NCI-H187 (cell line): ENCODE measurements around the gene KCTD6.

Experiments used
- DNase-seq, 2 experiments: peaks; one replicate each; lab custom pipeline; 2025; lab: John Stamatoyannopoulos, UW

KCTD6 gene

DNA sequence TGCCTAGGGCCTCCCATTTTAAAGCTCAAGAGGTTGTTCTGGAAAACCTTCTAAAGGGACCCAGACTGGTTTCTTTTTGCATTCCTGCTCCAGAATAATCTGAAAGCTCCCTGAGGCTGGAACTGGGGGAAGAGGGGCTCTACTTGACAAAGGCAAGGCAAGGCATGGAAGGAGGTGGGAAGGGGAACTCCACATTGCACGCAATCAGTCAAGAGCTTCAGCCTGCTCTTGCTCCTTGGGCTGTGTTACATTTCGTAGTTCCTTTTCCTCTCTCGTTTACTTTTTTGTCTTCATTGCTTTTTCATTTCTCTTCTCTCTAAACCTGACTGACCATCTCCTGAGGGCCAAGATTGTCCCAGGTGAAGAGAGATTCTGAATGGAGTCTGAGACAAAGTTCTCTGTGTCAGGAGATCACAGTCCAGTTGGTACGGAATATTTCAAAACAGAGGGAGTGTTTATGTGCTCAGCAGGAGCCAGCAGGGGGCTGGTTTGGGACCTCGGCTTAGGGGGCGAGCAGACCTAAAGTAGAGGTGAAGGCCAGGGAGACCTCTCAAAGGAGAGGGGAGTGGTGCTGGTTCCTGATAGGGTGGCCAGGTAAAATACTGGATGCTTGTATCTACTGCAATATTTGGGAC is 6.0 kb upstream of the KCTD6 start:
- DNase-seq = no peak

DNA sequence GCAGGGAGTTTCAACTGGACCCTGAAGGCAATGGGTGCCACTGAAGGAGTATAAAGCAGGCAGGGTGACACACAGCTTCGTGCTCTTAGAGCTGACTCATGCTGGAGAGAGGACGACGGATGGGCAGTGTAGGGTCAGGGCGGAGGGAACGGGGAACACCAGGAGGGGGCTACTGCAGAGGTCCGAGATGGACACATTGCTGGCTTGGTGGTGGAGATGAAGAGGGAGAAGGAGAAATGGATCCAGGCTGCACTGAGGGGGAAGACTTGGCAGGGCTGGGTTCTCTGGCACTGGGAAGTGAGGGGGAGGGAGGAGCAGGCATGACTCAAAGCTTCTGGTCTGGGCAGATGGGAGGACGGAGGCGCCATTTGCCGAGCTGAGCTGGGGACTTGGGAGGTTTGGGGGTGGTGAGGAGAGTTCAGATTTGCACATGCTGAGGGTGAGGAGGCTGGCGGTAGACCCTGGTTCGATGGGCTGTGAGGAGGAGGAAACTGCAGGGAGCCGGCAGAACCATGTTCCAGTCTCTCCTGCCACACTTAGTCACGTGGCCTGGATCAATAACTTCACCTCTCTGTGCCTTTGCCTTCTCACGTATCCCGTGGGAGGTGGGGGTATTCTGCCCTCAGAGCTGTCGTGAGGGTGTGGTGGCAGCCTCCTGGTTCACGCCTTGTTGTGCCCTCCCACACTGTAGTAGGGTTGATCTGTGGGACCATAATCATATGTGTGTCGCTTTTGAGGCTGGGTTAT is 4.6 kb upstream of the KCTD6 start:
- DNase-seq = no peak

DNA sequence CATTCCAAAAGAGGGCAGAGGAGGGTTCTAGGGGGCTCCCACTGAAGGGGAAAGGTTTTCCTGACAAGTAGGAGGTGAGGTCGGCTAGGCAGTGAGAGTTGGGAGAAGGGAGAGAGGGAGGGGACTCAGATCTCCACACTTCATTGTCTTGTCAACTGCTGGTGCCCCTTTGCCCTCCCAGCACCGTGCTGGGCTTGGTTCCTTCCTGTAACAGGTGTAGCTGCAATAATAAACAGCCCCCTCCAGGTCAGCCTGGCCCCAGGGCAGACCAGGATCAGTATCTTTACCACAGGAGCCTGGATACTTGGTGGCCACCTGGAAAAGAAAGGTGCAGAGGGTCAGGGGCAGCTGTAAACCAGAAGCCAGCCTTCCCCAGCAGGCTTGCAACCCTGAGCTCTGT is 2.9 kb upstream of the KCTD6 start:
- no peak for DNase-seq

DNA sequence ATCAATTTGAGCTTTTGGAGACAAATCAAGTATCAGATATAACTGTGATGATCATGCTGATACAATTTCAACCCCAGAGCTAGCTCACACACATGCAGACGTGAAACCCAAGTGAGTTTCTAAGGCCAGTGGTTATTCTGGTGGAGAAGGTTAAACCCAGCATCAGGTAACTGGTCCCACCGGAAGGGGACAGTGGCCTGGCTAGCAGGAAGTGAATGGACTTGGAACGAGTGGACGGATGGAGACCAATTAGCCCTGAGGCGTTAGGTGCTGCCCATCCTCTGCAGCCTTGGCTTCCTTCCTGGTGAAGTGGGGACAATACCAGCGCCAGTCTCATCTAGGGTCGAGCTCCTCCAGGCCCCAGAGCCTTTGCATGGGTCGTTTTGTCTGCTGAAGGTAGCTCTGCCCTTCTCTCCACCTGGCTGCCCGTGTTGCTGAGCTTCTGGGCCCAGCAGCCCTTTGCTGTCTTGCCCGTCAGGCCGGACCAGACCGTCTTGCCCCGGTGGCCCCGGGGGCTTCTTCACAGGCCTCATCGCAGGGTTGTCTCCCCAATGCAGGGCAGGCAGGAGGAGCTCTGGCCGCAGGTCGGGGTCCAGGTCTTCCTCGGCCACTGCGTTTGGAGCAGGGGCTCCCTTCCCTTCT is 915 bp upstream of the KCTD6 start:
- no peak for DNase-seq

DNA sequence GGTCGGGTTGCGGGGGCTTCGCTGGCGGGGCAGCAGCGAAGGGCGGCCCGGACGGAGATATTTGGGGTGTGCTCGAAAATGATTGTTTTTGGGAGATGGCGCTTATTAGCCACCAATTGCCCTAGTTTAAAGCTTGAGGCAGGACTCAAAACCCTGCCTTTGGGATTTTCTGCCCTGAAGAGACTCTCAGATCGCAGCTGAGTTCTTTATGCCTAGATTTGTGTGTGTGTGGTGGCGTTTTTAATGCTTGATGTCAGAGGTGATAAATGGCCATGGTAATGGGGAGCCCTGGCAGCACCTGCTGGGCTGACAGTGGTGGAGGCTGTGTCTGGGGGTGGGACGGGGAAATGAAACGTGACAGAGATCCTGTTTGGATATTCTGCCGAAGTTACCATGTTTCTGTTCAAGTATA is 604 bp downstream of the KCTD6 start:
- peak in 1 of 2 experiments; percentile 14 for DNase-seq

DNA sequence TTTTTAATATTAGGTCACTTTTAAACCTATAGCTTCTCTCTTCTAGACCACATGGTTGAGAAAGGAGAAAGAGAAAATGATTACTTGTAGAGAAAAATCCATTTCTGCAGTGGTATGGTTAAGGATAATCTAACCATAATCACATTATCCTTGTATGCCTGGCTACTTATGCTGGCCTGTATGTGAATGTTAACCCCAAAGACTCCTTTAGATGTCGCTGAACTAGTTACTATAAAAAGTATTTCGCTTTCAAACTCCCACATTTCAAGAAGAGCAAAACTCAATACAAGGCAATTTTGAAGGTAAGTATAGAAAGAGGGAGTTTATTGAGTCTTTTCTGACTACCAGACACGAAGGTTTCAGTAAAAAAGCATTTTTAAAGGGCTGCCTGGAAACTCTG is 2.2 kb downstream of the KCTD6 start:
- DNase-seq = no peak

DNA sequence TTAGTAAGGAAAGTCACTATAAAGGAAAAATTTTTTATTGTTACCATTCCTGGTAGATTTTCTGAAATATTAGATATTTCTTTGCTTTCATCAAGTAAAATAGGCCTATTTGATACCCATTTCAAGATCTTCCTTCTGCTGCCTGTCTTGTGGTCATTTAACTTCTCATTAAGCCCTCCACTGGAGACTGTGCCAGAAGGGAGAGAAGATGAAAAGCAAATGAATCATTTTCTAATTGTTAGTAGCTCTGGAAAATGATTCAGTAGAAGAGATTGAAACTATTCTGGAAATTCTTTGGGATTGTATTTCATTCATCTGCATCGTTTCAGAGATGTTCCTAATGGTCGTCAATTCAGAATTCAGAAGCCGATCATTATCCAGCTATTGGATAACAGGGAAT is 3.2 kb downstream of the KCTD6 start:
- DNase-seq = no peak

DNA sequence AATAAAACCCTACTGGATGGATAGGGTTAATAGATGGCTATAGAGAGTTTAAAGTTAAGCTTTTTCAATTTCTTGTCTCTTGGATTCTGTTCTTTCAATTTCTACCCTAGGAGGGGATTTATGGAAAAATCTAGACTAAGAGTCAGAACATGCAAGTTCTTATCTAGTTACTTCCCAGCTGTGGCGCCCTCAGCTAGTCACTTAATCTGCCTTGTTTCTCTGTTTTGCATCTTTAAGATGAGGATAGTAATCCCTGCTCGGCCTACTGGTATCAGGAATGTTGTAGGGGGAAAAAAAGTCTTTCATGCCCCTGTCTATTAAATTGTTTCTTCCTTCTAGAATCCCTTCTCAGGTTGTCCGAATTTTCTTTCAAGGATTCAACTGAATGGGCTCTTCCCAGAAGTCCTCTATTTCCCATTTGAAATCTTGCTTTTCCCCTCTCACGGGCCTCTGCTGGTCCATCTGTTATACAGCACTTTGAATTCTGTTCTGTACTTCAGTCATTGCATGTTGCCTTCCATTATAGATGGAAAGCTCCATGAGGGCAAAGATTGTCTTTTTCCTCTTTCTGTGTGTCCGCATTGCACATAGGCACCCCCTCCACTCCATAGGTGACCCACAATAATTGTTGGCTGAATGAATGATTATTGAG is 4.4 kb downstream of the KCTD6 start:
- DNase-seq = no peak

DNA sequence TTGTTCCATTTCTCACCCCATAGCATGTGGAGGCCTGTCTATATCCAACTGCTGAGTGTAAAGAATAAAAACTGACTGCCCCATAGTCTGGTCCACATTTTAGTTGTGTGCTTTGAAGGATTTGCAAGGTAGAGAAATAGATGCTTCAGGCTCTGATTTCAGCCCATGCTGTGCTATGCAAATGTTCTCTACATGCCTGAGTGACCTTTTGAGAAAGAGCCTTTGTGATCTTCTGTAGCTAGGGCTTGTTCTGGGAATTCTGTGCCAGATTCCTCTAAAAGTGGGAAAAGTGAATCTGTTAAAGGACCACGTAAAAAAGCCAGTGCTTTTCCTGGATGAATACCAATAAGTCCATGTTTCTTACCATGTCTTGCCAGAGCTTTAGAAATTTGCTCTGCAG is 5.2 kb downstream of the KCTD6 start:
- peak in 1 of 2 experiments; percentile 7 for DNase-seq

DNA sequence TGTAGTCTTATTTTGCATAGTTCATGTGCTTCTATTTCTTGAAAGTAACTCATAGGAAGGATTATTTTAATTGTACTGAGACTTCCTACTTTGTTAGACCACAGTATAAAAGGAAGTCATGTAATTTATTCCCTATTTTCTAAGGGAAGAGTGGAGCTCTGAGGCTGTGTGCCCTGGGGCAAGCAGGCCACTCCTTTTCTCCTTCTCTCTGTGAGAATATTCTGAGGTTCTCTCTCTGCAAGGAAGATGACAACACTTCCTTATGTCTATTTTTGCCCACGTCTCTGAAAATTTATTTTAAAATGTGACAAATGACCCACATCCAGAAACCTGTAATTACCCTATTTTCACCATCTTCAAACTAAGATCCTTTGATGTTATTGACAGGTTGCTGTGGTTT is 11.0 kb downstream of the KCTD6 start:
- no peak for DNase-seq

DNA sequence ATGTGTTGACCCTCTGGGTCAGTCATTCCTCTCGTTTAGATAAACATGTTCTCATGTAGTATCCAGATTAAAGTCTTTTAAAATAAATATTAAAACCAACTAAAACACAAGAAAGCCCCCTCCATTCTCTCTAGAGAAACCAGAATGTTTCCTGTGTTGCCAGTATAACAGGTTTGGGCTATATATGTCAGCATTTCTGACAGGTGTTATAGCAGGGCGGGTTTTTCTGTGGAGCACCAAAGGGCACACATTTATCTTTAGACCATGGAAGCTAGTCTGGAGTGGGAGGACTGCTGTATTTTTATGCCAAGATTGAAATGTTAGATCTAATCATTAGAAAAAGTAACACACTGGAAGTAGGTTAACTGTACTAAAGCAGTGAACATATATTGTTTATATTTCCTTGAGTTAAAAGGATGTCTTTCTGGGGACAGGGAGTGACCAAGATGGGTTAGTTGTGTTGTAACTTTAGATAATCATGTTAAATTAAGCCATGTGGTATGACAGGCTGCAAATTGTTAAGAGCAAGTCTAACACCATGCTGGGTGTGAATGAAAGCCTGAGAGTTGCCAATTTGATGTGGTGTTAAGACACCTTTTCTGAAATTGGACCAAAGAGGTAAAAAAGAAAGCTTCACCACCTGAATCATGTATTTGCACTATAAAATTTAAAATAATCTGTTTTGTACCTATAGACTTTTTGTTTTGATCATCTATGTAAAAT is 15.6 kb downstream of the KCTD6 start:
- no peak for DNase-seq

DNA sequence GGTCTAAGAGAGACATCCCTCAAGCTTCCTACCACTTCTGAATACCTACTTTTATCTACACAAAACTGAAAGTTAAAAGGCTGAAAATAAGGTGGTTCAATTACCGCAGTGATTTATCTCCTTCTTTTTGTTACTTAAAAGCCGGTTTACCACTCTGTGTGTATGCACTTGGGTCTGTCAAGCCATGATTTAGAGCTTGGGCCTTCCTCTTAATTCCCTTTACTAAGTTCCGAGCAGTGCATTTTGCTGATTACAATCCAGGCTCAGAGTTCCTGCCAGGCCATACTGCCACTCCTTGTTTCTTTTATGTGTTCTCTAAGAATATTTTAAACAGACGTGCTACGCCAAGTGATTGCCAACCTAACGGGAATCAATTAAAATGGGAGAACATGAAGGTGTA is 16.5 kb downstream of the KCTD6 start:
- no peak for DNase-seq

DNA sequence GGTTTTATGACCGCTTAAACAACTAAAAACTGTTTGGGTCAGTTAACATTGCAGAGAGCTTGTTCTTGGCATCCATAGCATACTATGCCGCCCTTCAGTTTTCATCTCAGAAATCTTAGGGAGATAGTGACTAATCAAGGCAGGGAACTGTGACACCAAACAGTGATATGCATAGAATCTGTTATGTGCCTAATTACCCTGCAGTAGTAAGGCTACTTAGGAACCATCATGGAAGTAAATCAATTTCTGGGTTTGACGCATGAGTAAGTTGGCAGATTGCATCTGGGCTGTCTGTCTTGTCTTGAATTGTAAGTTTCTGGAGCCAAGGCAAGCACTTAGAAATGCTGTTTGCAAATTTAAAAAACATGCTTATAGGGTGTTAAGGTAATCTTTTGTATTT is 22.5 kb downstream of the KCTD6 start:
- no peak for DNase-seq

DNA sequence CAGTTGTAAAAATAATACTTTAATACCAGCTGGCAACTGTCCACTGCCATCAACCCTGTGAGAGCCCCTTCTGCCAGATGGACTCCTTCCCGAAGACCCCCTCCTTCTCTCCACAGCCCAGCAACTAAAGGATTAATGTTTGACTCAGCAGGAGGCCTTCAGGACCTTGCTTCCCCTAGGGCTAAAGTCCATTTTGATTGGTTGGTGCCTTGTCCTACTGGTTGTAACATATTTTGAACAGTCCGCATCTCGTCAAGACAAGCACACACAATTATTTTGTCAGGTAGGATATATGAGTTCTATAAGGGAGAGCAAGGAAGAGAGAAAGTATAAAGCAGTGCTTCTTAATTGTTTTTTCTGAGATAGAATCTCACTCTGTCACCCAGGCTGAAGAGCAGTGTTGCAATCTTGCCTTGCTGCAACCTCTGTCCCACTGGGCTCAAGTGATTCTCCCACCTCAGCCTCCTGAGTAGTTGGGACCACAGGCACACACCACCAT is 26.4 kb downstream of the KCTD6 start:
- DNase-seq = no peak

DNA sequence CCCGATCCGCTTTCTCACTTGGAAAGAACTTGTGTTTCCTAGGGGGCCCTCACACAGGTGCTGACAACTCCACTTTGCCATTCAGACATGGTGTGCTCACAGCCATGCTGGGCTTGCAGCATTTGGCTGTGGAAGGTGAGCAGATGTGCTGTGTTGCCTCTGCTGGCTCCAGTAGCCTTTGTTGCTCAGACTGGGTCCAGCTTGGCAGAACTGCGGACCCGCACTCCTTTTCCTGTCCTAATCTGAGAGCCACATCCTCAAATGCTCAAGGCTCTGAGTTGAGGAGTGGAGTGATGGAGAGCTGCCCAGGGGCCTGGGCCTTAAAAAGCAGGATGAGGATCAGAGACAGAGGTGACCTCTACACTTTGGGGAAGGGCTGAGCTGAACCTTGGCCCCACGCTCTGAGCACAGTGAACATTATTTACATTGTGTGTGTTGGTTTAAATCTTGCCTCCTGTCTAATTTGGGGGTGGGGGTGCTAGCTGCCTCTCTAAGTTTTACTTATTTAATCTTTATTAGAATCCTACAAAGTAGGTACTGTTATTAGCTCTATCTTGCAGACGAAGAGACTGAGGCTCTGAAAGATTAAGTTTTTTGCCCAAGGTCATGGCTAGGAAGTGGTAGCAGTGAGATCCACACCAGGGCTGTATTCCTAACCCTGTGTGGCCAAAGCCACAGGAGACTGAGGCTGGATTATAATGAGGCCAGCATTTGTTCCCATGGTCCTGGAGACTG is 27.9 kb downstream of the KCTD6 start:
- no peak for DNase-seq

DNA sequence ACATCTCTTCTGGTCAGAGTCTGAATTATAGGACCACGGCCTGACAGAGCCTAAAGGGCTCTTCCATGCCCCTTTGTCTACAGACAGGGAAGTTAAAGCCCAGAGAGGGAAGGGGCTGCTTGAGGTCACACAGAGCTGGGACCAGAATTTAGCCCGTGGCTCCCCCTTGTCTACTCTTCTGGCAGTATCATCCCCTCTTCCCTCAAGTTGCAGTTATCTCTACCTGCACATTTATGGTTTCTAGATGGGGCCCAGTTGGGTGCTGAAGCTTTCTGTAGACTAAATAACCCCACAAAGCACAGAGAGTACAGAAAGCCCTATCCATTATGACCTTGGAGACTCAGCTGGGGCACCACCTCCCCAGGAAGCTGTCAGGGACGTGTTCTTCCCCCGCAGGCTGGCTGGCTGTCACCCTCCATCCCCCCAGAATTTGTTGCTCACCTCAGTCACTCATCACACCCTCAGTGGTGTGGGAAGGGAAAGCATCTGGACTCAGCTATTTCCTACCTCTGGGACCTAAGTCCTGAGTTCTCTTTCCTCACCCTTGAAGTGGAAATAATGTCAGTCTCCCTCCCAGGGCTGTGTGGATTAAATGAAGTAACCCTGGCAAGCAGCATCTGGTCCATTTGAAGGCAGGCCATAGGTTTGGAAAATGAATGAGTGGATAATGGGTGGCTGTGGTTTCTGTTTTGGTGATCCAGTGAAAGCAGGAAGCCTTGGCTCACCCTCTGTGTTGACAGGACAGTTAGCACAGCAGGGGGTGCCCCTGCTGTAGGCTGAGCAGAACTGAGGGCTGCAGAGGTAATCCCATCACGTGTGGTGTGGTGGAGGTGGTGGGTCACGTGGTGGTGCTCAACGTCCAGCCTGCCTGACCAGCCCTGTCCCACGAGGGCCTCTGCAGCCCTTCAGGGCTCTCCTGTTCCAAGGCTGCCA is 28.8 kb downstream of the KCTD6 start:
- DNase-seq = no peak

DNA sequence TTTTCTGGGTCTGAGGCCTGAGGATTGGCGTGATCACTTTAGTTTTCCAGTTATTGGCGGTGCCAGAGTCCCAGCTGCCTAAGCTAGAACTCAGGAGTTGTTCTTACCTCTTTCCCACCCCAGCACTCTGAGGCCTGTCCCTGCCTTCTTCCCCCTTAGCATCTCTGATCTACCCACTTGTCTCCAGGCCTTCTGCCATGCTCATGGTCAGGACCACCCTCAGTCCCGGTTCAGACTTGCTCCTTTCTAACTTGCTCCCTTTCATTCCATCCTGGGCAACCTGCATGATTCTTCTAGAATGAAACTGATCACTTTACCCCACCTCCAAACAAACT is 29.4 kb downstream of the KCTD6 start:
- no peak for DNase-seq

DNA sequence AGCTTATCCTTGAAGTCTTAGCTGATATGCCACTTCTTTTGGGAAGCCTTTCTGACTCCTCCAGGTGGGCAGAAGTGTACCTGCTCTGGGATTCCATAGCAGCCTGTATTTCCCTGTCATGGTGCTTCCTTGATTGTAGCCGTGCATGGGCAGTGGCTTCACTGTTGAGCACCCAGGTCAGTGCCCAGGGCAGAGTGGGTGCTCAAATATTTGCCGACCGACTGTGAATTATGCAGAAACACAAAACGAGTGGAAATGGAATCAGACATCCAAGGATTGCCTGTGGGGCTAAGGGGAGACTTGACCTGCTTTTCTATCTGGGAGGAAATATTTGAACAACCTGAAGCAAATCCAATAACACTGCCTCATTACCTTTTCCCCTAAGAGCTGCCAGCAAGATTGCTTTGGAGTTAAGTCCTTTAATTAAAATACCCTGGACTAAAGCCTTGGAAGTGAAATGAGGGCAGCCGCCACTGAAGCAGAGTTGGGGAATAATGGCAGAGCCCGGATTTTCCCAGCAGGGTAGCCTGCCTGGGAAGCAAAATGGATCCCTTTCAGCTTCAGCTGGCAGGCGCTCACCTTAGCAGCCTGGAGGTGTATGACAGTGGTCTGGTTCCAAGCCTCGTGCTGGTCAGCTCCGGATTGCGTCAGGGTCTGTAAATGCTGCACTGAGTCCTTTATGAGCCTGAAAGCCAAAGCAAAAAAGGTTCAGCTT is 30.2 kb downstream of the KCTD6 start:
- no peak for DNase-seq

DNA sequence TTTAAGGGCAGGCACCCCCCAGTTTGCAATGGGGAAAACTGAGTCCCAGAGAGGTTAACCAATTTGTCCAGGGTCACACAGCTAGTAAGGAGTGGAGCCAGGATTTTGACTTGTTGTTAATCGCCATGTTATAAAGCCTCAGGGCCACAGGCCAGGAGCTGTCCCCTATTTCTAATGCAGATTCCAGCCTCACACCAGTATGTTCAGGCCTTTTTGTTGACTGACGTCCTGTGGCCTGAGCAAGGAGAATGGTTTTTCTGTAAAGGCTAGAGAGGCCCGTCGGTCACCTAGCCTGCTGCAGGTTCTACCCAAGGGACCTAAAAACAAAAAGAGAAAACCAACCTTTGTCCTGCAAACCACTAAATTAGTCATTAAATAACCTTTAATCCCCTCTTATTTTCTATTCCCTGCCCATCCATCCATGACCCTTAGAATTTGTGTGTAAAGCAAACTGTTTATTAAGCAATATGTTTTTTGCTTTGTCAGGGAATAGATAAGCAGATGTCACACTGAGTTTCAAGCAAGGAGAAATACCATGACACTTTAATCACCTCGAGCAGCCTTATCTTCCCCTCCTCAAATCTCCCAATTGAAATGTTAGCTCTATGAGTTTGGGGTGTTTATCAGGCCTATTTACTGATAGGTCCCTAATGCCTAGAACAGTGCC is 31.0 kb downstream of the KCTD6 start:
- no peak for DNase-seq
